ENCODE data around the gene AFDN.

AFDN gene

DNA sequence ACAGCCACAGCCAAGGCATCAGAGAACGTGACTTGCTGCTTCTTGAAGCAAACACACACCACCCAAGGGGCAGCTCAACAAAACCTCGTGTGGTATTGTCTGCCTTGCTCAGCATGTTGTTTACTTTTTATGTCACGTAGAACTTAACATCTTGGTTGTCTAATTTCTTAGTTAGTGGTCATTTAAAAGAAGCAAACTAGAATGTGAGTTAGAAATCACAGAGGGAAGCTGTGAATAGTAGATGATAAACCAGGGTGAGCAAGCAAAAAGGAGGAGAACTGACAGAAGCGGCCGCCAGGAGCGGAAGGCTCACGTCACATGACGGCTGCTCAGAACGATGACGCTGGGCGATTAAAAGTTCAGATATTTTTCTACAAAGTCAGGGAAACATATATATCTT, 119.3 kb downstream of the AFDN start:
- Histone ChIP-seq H3K4me3 (ENCODE audit: low read depth, low read length) (no peak overlapping the region), H3K36me3 (ENCODE audit: control insufficient read depth, insufficient read depth, low read length) (peaks cover 81% of the 10 kb centered on the region), H3K27me3 (ENCODE audit: control insufficient read depth, insufficient read depth, low read length) (no peaks in the 10 kb centered on the region), H3K27ac (ENCODE audit: low read depth, low read length) (no peak overlapping the region), H3K9ac (ENCODE audit: low read length) (no peak overlapping the region), H3K4me1 (ENCODE audit: control insufficient read depth, insufficient read depth, low read length) (no peaks in the 10 kb centered on the region), H3K9me3 (ENCODE audit: control insufficient read depth, insufficient read depth, low read depth, low read length) (no peaks in the 10 kb centered on the region)

DNA sequence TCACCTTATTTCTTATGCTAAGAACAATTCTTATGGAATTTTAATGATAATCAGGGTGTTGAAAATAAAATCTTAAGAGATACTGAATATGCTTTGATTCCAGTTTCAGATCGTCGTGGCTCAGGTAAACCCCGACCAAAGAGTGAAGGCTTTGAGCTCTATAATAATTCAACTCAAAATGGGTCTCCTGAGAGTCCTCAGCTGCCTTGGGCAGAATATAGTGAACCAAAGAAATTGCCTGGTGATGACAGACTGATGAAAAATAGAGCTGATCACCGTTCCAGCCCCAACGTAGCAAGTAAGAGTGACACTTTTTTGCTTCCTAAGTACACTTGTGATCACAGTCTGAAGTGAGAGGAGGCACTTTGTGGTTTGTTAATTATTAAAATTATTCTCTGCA, 119.9 kb downstream of the AFDN start:
- Histone ChIP-seq H3K36me3 (ENCODE audit: control insufficient read depth, insufficient read depth, low read length) (peaks cover 86% of the 10 kb centered on the region), H3K4me1 (ENCODE audit: control insufficient read depth, insufficient read depth, low read length) (no peaks in the 10 kb centered on the region), H3K9me3 (ENCODE audit: control insufficient read depth, insufficient read depth, low read depth, low read length) (no peaks in the 10 kb centered on the region), H3K4me3 (ENCODE audit: low read depth, low read length) (no peak overlapping the region), H3K27me3 (ENCODE audit: control insufficient read depth, insufficient read depth, low read length) (no peaks in the 10 kb centered on the region), H3K9ac (ENCODE audit: low read length) (no peak overlapping the region), H3K27ac (ENCODE audit: low read depth, low read length) (no peak overlapping the region)

- no peaks in the 10 kb centered on the region for H3K27me3 ChIP-seq (ENCODE audit: control insufficient read depth, insufficient read depth, low read length)
- H3K9me3 ChIP-seq (ENCODE audit: control insufficient read depth, insufficient read depth, low read depth, low read length) = no peaks in the 10 kb centered on the region
- H3K27ac ChIP-seq (ENCODE audit: low read depth, low read length) = no peak overlapping the region
- H3K36me3 ChIP-seq (ENCODE audit: control insufficient read depth, insufficient read depth, low read length) = peaks cover 94% of the 10 kb centered on the region
- H3K4me1 ChIP-seq (ENCODE audit: control insufficient read depth, insufficient read depth, low read length) = no peaks in the 10 kb centered on the region
- no peak overlapping the region for H3K9ac ChIP-seq (ENCODE audit: low read length)
- no peak overlapping the region for H3K4me3 ChIP-seq (ENCODE audit: low read depth, low read length)
Observed at GRCh38 chr6:167947716-167948115, 121.0 kb downstream of the AFDN start.

- Histone ChIP-seq H3K9ac (ENCODE audit: low read length) (no peak overlapping the region), H3K4me1 (ENCODE audit: control insufficient read depth, insufficient read depth, low read length) (no peaks in the 10 kb centered on the region), H3K36me3 (ENCODE audit: control insufficient read depth, insufficient read depth, low read length) (peaks cover 89% of the 10 kb centered on the region), H3K4me3 (ENCODE audit: low read depth, low read length) (no peak overlapping the region), H3K9me3 (ENCODE audit: control insufficient read depth, insufficient read depth, low read depth, low read length) (no peaks in the 10 kb centered on the region), H3K27ac (ENCODE audit: low read depth, low read length) (no peak overlapping the region), H3K27me3 (ENCODE audit: control insufficient read depth, insufficient read depth, low read length) (no peaks in the 10 kb centered on the region)
Observed at GRCh38 chr6:167948716-167949115, 122.0 kb downstream of the AFDN start.

DNA sequence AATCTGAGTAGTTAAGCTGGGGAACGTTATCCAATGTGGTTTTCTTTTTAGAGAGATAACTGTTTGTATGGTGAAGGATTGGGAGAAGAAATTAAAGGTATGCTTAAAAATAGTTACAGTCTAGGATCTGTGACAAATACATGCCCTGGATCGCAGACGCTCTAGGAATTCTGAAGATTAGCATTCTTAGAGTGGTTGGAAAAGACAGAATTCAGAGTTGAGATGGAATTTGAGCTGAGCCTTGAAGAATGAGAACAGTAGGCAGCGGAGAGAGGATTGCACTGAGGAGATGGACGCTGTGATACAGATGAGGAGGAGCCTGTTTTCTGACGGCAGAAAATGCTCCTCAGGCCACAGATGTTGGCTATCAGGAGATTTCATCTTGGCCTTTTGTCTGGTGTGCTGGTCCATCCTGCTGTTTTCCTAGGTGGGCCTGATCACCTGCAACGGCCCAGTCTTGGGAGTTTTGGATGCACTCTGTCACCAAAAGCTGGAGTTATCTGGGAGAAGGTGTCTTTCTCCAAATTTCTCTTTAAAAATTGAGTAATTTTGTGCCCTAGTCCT, 122.5 kb downstream of the AFDN start:
- Histone ChIP-seq H3K4me3 (ENCODE audit: low read depth, low read length) (no peak overlapping the region), H3K4me1 (ENCODE audit: control insufficient read depth, insufficient read depth, low read length) (no peaks in the 10 kb centered on the region), H3K36me3 (ENCODE audit: control insufficient read depth, insufficient read depth, low read length) (peaks cover 84% of the 10 kb centered on the region)

DNA sequence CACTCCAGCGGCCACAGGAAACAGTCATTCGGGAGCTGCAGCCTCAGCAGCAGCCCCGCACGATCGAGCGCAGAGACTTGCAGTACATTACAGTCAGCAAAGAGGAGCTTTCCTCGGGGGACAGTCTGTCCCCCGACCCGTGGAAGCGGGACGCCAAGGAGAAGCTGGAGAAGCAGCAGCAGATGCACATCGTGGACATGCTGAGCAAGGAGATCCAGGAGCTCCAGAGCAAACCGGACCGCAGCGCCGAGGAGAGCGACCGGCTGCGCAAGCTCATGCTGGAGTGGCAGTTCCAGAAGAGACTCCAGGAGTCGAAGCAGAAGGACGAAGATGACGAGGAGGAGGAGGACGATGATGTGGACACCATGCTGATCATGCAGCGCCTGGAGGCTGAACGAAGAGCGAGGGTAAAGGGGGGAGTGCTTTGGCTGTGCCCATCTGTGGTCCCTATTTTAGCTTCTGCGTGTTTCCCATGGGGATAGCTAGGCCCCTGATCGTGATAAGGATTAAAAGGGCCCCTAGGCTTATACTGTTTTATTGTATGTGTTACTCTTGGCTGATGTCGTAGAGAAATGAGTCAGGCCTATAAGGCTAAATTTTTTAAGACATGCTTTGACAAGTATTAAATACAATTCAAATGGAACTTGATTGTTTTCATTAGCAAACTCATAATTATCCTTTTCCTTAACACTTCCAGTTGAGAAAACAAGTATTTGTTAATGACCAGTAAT, 125.2 kb downstream of the AFDN start:
- Histone ChIP-seq H3K9ac (ENCODE audit: low read length) (no peak overlapping the region), H3K4me3 (ENCODE audit: low read depth, low read length) (no peak overlapping the region), H3K27ac (ENCODE audit: low read depth, low read length) (no peak overlapping the region), H3K9me3 (ENCODE audit: control insufficient read depth, insufficient read depth, low read depth, low read length) (no peaks in the 10 kb centered on the region), H3K27me3 (ENCODE audit: control insufficient read depth, insufficient read depth, low read length) (no peaks in the 10 kb centered on the region), H3K4me1 (ENCODE audit: control insufficient read depth, insufficient read depth, low read length) (no peaks in the 10 kb centered on the region), H3K36me3 (ENCODE audit: control insufficient read depth, insufficient read depth, low read length) (peaks cover 72% of the 10 kb centered on the region)

More for the DNA sequence above, 122.5 kb downstream of the AFDN start:
- H3K27me3 ChIP-seq (ENCODE audit: control insufficient read depth, insufficient read depth, low read length) = no peaks in the 10 kb centered on the region
- H3K9ac ChIP-seq (ENCODE audit: low read length) = no peak overlapping the region
- no peaks in the 10 kb centered on the region for H3K9me3 ChIP-seq (ENCODE audit: control insufficient read depth, insufficient read depth, low read depth, low read length)
- H3K27ac ChIP-seq (ENCODE audit: low read depth, low read length) = no peak overlapping the region

DNA sequence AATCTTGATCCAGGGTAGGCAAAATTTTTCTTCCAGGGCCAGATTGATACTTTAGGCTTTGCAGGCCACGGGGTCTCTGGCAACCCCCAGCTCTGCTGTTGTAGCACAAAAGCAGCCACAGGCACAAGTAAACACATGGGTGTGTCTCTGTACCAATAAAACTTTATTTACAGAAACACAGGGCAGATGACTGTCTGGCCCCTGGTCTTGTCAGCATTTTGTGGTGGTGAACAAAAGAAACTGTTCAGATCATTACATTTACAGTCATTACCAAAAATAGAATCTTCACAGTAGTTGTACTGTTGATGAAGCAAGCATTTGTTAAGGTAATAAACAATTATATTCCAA, 125.8 kb downstream of the AFDN start:
- Histone ChIP-seq H3K4me3 (ENCODE audit: low read depth, low read length) (no peak overlapping the region), H3K27ac (ENCODE audit: low read depth, low read length) (no peak overlapping the region), H3K36me3 (ENCODE audit: control insufficient read depth, insufficient read depth, low read length) (peaks cover 74% of the 10 kb centered on the region), H3K4me1 (ENCODE audit: control insufficient read depth, insufficient read depth, low read length) (no peaks in the 10 kb centered on the region), H3K9ac (ENCODE audit: low read length) (no peak overlapping the region), H3K27me3 (ENCODE audit: control insufficient read depth, insufficient read depth, low read length) (no peaks in the 10 kb centered on the region), H3K9me3 (ENCODE audit: control insufficient read depth, insufficient read depth, low read depth, low read length) (no peaks in the 10 kb centered on the region)

- Histone ChIP-seq H3K27me3 (ENCODE audit: control insufficient read depth, insufficient read depth, low read length) (no peaks in the 10 kb centered on the region), H3K4me3 (ENCODE audit: low read depth, low read length) (no peak overlapping the region), H3K9me3 (ENCODE audit: control insufficient read depth, insufficient read depth, low read depth, low read length) (no peaks in the 10 kb centered on the region), H3K27ac (ENCODE audit: low read depth, low read length) (no peak overlapping the region), H3K9ac (ENCODE audit: low read length) (no peak overlapping the region), H3K4me1 (ENCODE audit: control insufficient read depth, insufficient read depth, low read length) (no peaks in the 10 kb centered on the region), H3K36me3 (ENCODE audit: control insufficient read depth, insufficient read depth, low read length) (peaks cover 66% of the 10 kb centered on the region)
Observed at GRCh38 chr6:167953551-167953950, 126.8 kb downstream of the AFDN start.

- Histone ChIP-seq H3K27me3 (ENCODE audit: control insufficient read depth, insufficient read depth, low read length) (no peaks in the 10 kb centered on the region), H3K36me3 (ENCODE audit: control insufficient read depth, insufficient read depth, low read length) (peaks cover 60% of the 10 kb centered on the region), H3K4me3 (ENCODE audit: low read depth, low read length) (no peak overlapping the region), H3K9ac (ENCODE audit: low read length) (no peak overlapping the region), H3K9me3 (ENCODE audit: control insufficient read depth, insufficient read depth, low read depth, low read length) (no peaks in the 10 kb centered on the region), H3K27ac (ENCODE audit: low read depth, low read length) (no peak overlapping the region), H3K4me1 (ENCODE audit: control insufficient read depth, insufficient read depth, low read length) (no peaks in the 10 kb centered on the region)
Observed at GRCh38 chr6:167954151-167954550, 127.4 kb downstream of the AFDN start.

- peaks cover 37% of the 10 kb centered on the region for H3K36me3 ChIP-seq (ENCODE audit: control insufficient read depth, insufficient read depth, low read length)
Observed at GRCh38 chr6:167956491-167956890, 129.8 kb downstream of the AFDN start.

GRCh38 chr6:167956983-167957492, 130.3 kb downstream of the AFDN start:
- Histone ChIP-seq H3K4me1 (ENCODE audit: control insufficient read depth, insufficient read depth, low read length) (no peaks in the 10 kb centered on the region), H3K9me3 (ENCODE audit: control insufficient read depth, insufficient read depth, low read depth, low read length) (no peaks in the 10 kb centered on the region), H3K36me3 (ENCODE audit: control insufficient read depth, insufficient read depth, low read length) (peaks cover 32% of the 10 kb centered on the region), H3K27ac (ENCODE audit: low read depth, low read length) (no peak overlapping the region), H3K9ac (ENCODE audit: low read length) (no peak overlapping the region), H3K27me3 (ENCODE audit: control insufficient read depth, insufficient read depth, low read length) (no peaks in the 10 kb centered on the region), H3K4me3 (ENCODE audit: low read depth, low read length) (no peak overlapping the region)

More at GRCh38 chr6:167956491-167956890, 129.8 kb downstream of the AFDN start:
- Histone ChIP-seq H3K9ac (ENCODE audit: low read length) (no peak overlapping the region), H3K9me3 (ENCODE audit: control insufficient read depth, insufficient read depth, low read depth, low read length) (no peaks in the 10 kb centered on the region), H3K4me3 (ENCODE audit: low read depth, low read length) (no peak overlapping the region), H3K27me3 (ENCODE audit: control insufficient read depth, insufficient read depth, low read length) (no peaks in the 10 kb centered on the region), H3K27ac (ENCODE audit: low read depth, low read length) (no peak overlapping the region), H3K4me1 (ENCODE audit: control insufficient read depth, insufficient read depth, low read length) (no peaks in the 10 kb centered on the region)
